HCT116 (cell line): ENCODE measurements around the gene ZBTB7C. TPM values are rescaled to one million over a fixed set of nuclear protein-coding genes. Genes with fewer than 3 reads are reported as not detected.

ENCODE experiments used
- ATAC-seq: fragments of 200-7000 bp; cut with Tn5 transposase; 2 replicates; pipeline ENCODE4 v1.9.1; 2020; ENCODE audit warnings: mild to moderate bottlenecking, moderate library complexity
- BruUV-seq: library from RNA; stranded (reverse); fragments of 400-500 nt; replicated peaks from 2 replicates; lab custom pipeline; 2021; lab: Mats Ljungman, UMichigan
- CTCF ChIA-PET: fragments of 300-600 bp; sonication (Branson Sonifier 250); formaldehyde crosslinking; loops from one replicate; lab custom pipeline; 2021; ENCODE audit warnings: antibody characterized with exemption; lab: Charles Lee
- POLR2A ChIA-PET: fragments of 300-600, 350-600 bp; sonication (Branson Sonifier 250); formaldehyde crosslinking; loops from one replicate; lab custom pipeline; 2021; ENCODE audit warnings: antibody characterized with exemption; lab: Charles Lee
- RAD21 ChIA-PET, 2 experiments: fragments of 300-600 bp; sonication (Branson Sonifier 250); formaldehyde crosslinking; loops; one replicate each; lab custom pipeline; 2023; ENCODE audit warnings: low total read pairs in 2 of 2; ENCODE audit not compliant: uncharacterized antibody in 2 of 2, unreplicated experiment in 2 of 2, low non-redundant PET in 1 of 2; lab: Charles Lee
- DNase-seq: peaks from one replicate; pipeline ENCODE4 v3.0.0-alpha.2; 2010; ENCODE audit warnings: low read depth, low spot score
- H2AFZ ChIP-seq: fragments of 200-600 bp; shearing (Covaris generic), sonication (generic); 2 replicates; pipeline ENCODE4 v1.6.1; 2017; ENCODE audit warnings: low read depth, mixed run types, mixed read lengths, antibody characterized with exemption, low read length; ENCODE audit not compliant: poor library complexity, severe bottlenecking
- H3K27ac ChIP-seq: 2 replicates; pipeline ENCODE4 v1.5.1; 2012; ENCODE audit warnings: low read depth, low read length
- H3K27me3 ChIP-seq: fragments of 200-600 bp; sonication (generic); 2 replicates; pipeline ENCODE4 v1.6.1; 2016; ENCODE audit warnings: mixed run types, low read length, mixed read lengths; ENCODE audit not compliant: insufficient read depth
- H3K36me3 ChIP-seq, 2 experiments: fragments of 200-500 bp in 1 of 2; fragments of 200-600 bp in 1 of 2; sonication (Bioruptor generic) in 1 of 2; sonication (generic) in 1 of 2; 2 replicates each; pipeline versions ENCODE4 v1.5.1 to v1.6.1; 2014 to 2016; ENCODE audit warnings: low read length in 2 of 2, inconsistent platforms in 1 of 2, mixed read lengths in 1 of 2, mixed run types in 1 of 2; ENCODE audit not compliant: insufficient read depth in 2 of 2, control insufficient read depth in 1 of 2
- H3K4me1 ChIP-seq, 2 experiments: fragments of 200-600 bp in 1 of 2; sonication (generic) in 1 of 2; 2 replicates each; pipeline versions ENCODE4 v1.5.1 to v1.6.1; 2012 to 2017; ENCODE audit warnings: low read length in 2 of 2, inconsistent platforms in 1 of 2, mild to moderate bottlenecking in 1 of 2, mixed read lengths in 1 of 2, mixed run types in 1 of 2, moderate library complexity in 1 of 2; ENCODE audit not compliant: insufficient read depth in 2 of 2, control insufficient read depth in 1 of 2
- H3K4me2 ChIP-seq: fragments of 200-600 bp; sonication (generic); 2 replicates; pipeline ENCODE4 v1.6.1; 2017; ENCODE audit warnings: mixed run types, low read length, mixed read lengths
- H3K4me3 ChIP-seq, 2 experiments: fragments of 200-600 bp in 1 of 2; sonication (generic) in 1 of 2; replicated peaks in 1 of 2; 2 replicates each; pipeline ENCODE4 v1.5.1; 2011 to 2016; ENCODE audit warnings: low read length in 2 of 2, control low read depth in 1 of 2, low read depth in 1 of 2, mild to moderate bottlenecking in 1 of 2, mixed read lengths in 1 of 2, mixed run types in 1 of 2
- H3K79me2 ChIP-seq: fragments of 200-600 bp; sonication (generic); 2 replicates; pipeline ENCODE4 v1.6.1; 2017; ENCODE audit warnings: mild to moderate bottlenecking, mixed run types, low read length, moderate library complexity, mixed read lengths; ENCODE audit not compliant: insufficient read depth
- H3K9ac ChIP-seq: fragments of 200-600 bp; sonication (generic); 2 replicates; pipeline ENCODE4 v1.6.1; 2016; ENCODE audit warnings: low read length, mixed read lengths
- H3K9me2 ChIP-seq: fragments of 200-600 bp; sonication (generic), shearing (Covaris generic); 2 replicates; pipeline ENCODE4 v1.6.1; 2017; ENCODE audit warnings: mixed run types, mild to moderate bottlenecking, moderate library complexity; ENCODE audit not compliant: insufficient read depth
- H3K9me3 ChIP-seq, 2 experiments: fragments of 200-500 bp in 1 of 2; fragments of 200-600 bp in 1 of 2; sonication (Bioruptor generic) in 1 of 2; sonication (generic) in 1 of 2; 2 replicates each; pipeline ENCODE4 v1.6.1; 2014 to 2017; ENCODE audit warnings: low read length in 2 of 2, mixed read lengths in 2 of 2, inconsistent platforms in 1 of 2, low read depth in 1 of 2, mild to moderate bottlenecking in 1 of 2, mixed run types in 1 of 2, moderate library complexity in 1 of 2; ENCODE audit not compliant: control insufficient read depth in 1 of 2, insufficient read depth in 1 of 2
- H4K20me1 ChIP-seq: fragments of 200-600 bp; sonication (generic), shearing (Covaris generic); 2 replicates; pipeline ENCODE4 v1.6.1; 2017; ENCODE audit warnings: mixed run types, mild to moderate bottlenecking, moderate library complexity; ENCODE audit not compliant: insufficient read depth
- CTCF ChIP-seq, 3 experiments: fragments of 200-600 bp in 1 of 3; sonication (generic) in 1 of 3; IDR thresholded peaks in 2 of 3; conservative IDR thresholded peaks in 1 of 3; 2 replicates each; pipeline ENCODE4 v1.5.1; 2012 to 2017; ENCODE audit warnings: low read depth in 2 of 3, low read length in 2 of 3, antibody characterized with exemption in 1 of 3, borderline replicate concordance in 1 of 3, control low read depth in 1 of 3, mild to moderate bottlenecking in 1 of 3, mixed read lengths in 1 of 3, mixed run types in 1 of 3, moderate library complexity in 1 of 3; ENCODE audit not compliant: insufficient read depth in 1 of 3
- ELF1 ChIP-seq: IDR thresholded peaks from 2 replicates; pipeline ENCODE4 v1.6.1; 2012; ENCODE audit warnings: low read depth, borderline replicate concordance
- EZH2phosphoT487 ChIP-seq: fragments of 200-600 bp; IDR thresholded peaks from 2 replicates; pipeline ENCODE4 v1.6.1; 2018; ENCODE audit warnings: antibody characterized with exemption, borderline replicate concordance
- FOSL1 ChIP-seq: IDR thresholded peaks from 2 replicates; pipeline ENCODE4 v1.6.1; 2012; ENCODE audit warnings: low read depth
- POLR2AphosphoS5 ChIP-seq: IDR thresholded peaks from 2 replicates; pipeline ENCODE4 v1.6.1; 2011; ENCODE audit warnings: mild to moderate bottlenecking, low read depth, low read length, moderate library complexity
- TCF7L2 ChIP-seq: IDR thresholded peaks from 2 replicates; pipeline ENCODE4 v1.7.0; 2011; ENCODE audit warnings: borderline replicate concordance, inconsistent platforms; ENCODE audit not compliant: insufficient read depth, insufficient read length; ENCODE audit errors: extremely low read depth
- YY1 ChIP-seq: IDR thresholded peaks from 2 replicates; pipeline ENCODE4 v1.6.1; 2011; ENCODE audit warnings: low read length, low read depth, moderate library complexity, mild to moderate bottlenecking; ENCODE audit not compliant: insufficient replicate concordance; ENCODE audit errors: extremely low read depth
- ZBTB33 ChIP-seq: IDR thresholded peaks from 2 replicates; pipeline ENCODE4 v1.6.1; 2011; ENCODE audit warnings: mild to moderate bottlenecking, low read length, moderate library complexity; ENCODE audit not compliant: insufficient replicate concordance; ENCODE audit errors: extremely low read depth
- intact Hi-C: fragments of 100-400 bp; cut with micrococcal nuclease; formaldehyde crosslinking; loops from 2 replicates; pipeline ENCODE4 v1.10.0; 2022
- total RNA-seq: library from RNA; stranded (reverse); gene quantifications from one replicate; pipeline ENCODE4 v1.2.1, GENCODE V29; 2021; ENCODE audit not compliant: unreplicated experiment
- TF ChIP-seq, protein P1 (sequence below): IDR thresholded peaks from 2 replicates; pipeline ENCODE4 v1.6.1; 2012; ENCODE audit warnings: low read depth

Gene ZBTB7C
- total RNA-seq, 1 experiment from 2014 or later, result 0.37 TPM

- Histone ChIP-seq H3K9ac (no peak overlapping the region), H3K4me1 (peaks cover 4 to 32% of the 10 kb centered on the region in 2 experiments; a peak in 3 of 4 replicates), H3K4me2 (peak overlapping the region; percentile 97), H3K9me3 (no peaks in the 10 kb centered on the region), H3K27me3 (peaks cover 11% of the 10 kb centered on the region; the same call in 1 of the 2 replicates), H2AFZ (no peak overlapping the region), H3K4me3 (no peak overlapping the region; a peak in 1 of 4 replicates), H3K27ac (no peak overlapping the region), H3K79me2 (no peaks in the 10 kb centered on the region), H4K20me1 (no peaks in the 10 kb centered on the region), H3K9me2 (no peaks in the 10 kb centered on the region), H3K36me3 (no peaks in the 10 kb centered on the region)
- ATAC-seq, result no peak
- RAD21 ChIA-PET, result no interaction called here
- intact Hi-C loops, result no loop called here
- no peak for DNase-seq
- POLR2A ChIA-PET, result no interaction called here
- no peak for TF ChIP-seq TCF7L2
- TF ChIP-seq ZBTB33, result no peak
- no peak for TF ChIP-seq POLR2AphosphoS5
- no peak for TF ChIP-seq YY1
- TF ChIP-seq, protein P1, sequence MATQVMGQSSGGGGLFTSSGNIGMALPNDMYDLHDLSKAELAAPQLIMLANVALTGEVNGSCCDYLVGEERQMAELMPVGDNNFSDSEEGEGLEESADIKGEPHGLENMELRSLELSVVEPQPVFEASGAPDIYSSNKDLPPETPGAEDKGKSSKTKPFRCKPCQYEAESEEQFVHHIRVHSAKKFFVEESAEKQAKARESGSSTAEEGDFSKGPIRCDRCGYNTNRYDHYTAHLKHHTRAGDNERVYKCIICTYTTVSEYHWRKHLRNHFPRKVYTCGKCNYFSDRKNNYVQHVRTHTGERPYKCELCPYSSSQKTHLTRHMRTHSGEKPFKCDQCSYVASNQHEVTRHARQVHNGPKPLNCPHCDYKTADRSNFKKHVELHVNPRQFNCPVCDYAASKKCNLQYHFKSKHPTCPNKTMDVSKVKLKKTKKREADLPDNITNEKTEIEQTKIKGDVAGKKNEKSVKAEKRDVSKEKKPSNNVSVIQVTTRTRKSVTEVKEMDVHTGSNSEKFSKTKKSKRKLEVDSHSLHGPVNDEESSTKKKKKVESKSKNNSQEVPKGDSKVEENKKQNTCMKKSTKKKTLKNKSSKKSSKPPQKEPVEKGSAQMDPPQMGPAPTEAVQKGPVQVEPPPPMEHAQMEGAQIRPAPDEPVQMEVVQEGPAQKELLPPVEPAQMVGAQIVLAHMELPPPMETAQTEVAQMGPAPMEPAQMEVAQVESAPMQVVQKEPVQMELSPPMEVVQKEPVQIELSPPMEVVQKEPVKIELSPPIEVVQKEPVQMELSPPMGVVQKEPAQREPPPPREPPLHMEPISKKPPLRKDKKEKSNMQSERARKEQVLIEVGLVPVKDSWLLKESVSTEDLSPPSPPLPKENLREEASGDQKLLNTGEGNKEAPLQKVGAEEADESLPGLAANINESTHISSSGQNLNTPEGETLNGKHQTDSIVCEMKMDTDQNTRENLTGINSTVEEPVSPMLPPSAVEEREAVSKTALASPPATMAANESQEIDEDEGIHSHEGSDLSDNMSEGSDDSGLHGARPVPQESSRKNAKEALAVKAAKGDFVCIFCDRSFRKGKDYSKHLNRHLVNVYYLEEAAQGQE, result no peak
- TF ChIP-seq FOSL1, result no peak
- TF ChIP-seq EZH2phosphoT487, result no peak
- TF ChIP-seq CTCF (IDR thresholded peaks at IDR 0.05 in 2 of 3, conservative IDR thresholded peaks at IDR 0.05 in 1 of 3; ENCODE audit: borderline replicate concordance in 1 of 3, insufficient read depth in 1 of 3, low read depth in 2 of 3, low read length in 2 of 3), result no peak
- no peak for TF ChIP-seq ELF1
- BruUV-seq, result no TSS peak
- CTCF ChIA-PET, result no interaction called here
Measured at GRCh38 chr18:48408111-48408726, 964 bp downstream of the ZBTB7C start.
